SK-N-MC (cell line): ENCODE data around the gene IQGAP1.

ENCODE experiments used
- EZH2 ChIP-seq: fragments of 200-600 bp; sonication (generic); IDR thresholded peaks from one replicate; pipeline ENCODE4 v1.6.1; 2017; ENCODE audit warnings: antibody characterized with exemption
- POLR2AphosphoS5 ChIP-seq: IDR thresholded peaks from 2 replicates; pipeline ENCODE4 v1.6.1; 2012; ENCODE audit warnings: mild to moderate bottlenecking, low read depth, low read length, borderline replicate concordance

GRCh38 chr15:90520365-90520764 lies 132.3 kb downstream of the IQGAP1 start:
- TF ChIP-seq EZH2 (no peak), POLR2AphosphoS5 (no peak)
